DMS79 (cell line): ENCODE results near the gene PLCB4.

ENCODE experiments used
- DNase-seq: peaks from one replicate; lab custom pipeline; 2025; lab: John Stamatoyannopoulos, UW

PLCB4 gene

DNA sequence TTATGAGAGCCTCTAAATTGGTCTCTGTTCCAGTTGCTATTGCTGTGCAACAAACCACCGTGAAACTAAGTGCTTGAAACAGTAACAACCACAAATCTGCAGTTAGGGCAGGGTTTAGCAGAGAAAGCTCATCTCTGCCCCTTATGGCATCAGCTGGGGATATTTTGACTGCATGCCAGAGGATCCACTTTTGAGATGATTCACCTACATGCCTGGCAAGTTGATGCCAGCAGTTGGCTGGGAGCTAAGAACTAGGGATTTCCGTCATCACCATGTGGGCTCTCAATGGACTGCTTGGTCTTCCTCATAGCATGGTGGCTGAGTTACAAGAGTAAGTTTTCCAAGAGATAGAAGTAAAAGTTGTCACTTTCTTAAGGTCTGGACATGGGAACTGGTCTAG is 35.1 kb downstream of the PLCB4 start:
- DNase-seq: no peak

DNA sequence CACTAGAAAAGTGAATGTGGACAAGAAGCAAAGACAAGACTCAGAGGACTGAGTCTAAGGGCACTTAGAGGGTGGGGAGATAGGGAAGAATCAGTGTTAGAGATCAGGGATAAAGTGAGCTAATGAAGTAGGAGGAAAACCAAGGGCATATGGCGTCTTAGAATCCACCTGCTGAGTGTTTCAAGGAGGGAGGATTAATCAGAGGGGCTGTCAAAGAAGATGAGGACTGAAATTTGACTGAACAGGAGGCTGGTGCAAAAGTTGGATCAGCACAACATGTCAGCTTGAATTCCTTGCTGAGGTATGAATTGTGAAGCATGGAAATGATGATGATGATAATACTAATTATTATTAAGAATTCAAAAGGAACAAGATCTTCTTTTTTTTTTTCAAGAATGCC is 39.4 kb downstream of the PLCB4 start:
- no peak for DNase-seq

DNA sequence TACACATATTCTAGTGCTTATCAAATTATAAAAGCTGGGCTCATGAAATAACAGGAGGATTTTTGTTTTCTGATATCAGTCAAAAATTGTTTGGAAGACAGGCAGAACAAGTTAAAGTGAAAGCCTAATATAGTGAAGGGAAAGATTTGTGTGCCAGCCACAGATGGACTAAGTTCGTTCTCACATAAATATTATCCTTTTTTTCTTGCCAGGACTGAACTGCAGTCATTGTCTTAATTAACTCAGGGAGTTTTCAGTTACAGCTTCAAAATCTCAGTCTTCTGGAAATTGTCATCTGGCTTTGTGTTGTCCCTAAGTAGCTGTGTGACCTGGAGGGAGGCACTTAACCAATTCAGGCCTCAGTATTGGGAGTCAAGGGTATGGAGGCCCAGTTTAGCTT is 40.7 kb downstream of the PLCB4 start:
- DNase-seq: no peak

DNA sequence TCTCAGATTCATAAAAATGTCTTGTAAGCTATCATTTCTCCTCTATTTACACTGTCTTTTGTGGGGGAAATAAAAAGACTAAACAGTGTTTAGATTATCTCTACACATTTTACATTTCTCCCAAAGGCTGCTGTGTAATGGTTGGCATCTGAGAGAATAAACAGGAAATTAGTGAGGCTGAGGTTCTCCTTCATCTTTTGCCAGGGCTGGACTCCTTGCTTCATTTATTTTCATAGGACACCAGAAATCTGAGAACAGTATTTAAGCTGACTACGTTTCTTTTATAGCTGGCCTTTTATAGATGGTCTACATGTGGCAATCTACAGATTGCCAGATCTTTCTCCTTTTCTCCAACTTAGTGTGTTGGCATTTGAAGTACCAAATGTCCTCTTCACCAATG is 41.5 kb downstream of the PLCB4 start:
- no peak for DNase-seq

DNA sequence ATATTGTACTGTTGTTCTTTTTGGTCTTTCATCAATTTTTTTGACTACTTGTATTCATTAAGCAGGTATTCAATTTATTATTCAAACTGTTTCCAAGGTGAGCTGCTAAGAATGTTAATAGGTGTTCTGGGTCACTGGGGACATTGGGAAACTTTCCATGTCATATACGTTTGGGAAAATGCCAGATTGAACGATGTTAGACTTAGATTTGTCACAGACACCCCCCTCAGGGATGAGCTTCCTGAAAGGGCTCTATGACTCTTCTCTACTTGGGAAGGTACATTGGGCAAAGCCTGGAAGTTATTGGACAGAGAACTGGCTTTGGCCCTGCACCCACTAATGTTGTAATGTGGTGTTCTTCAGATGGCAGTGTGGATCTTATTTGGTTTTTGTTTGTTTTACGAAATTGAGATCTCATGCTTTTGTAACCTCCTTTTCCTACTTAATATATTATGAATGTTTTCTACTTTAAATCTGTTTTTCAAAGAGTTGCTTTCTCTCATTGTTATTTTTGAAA is 42.1 kb downstream of the PLCB4 start:
- DNase-seq: no peak

DNA sequence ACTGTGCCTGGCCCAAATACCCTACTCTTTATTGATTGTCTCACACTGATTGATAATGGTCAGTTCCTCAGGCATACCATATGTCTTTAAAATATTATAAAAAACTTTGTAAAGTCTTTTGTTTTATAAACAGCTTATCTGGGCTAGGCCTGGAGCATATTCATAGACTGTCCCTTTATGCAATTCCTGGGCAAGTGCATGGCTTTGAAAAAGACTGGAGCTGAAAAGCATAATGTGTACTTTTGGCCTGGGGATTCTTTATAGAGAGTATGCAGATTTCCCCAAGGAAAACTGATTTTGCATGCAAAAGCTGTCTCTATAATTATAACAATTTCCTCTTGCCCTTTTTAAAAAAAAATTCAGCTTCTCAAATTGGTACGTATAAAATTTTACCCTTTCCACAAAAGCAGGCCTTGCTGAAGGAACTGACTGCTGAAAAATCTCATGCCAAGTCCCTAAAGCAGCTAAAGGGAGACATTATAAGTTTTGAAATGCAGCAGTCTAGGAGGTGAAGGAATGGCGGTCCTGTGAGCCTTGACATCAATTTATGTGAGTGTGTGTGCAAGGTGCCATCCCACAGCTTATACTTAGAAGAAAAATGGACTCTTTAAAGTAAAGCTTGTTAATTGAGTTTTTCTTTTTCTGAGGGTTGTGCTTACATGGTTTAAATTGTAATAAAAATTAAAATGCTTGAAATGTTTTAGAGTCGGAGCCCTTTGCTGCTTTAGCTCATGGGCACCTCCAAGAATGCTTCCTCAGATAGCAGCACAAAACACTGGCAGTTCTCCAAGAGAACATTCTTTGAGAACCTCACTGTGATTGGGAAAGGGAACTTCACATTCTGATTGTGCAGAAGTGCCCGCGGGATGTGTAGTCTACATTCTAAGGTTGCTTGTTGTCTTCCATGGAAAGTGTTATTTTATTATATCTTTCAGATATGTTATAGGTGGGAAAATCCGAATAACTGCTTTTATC is 43.9 kb downstream of the PLCB4 start:
- no peak for DNase-seq

DNA sequence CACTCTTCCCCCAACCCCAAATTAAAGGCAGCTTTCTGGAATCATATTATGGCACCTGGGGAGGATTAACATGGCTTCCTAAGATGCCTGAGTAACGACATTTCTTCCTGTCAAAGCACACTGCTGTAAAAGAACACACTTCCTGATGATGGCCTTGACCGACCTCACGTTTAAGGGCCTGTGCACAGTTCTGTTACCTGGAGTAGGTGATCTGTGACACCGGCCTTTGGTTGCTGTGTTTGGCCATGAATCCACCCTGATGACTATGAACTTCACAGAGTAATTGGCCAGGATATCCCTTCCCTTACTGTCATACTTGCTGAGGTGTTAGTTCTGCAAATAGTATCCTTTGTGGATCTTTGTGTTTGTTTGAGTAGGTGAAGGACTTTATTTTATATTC is 45.8 kb downstream of the PLCB4 start:
- DNase-seq: no peak

DNA sequence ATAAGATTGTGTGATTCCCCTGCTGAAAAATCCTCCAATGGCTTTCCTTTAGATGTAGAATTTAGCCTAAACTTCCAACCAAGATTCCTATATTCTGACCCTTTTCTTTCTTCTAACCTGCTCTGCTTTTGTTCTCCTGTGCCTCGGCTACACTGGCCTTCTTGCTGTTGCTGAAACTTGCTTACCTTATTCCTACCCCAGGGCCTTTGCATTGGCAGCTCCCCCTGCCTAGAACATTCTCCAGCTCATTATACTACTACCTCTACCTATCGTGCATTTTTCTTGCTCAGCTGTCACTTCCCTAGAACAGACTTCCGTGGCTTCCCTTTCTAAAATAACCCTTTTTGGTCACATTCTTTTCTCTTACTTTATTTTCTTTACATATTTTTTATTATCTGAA is 48.7 kb downstream of the PLCB4 start:
- DNase-seq: no peak

DNA sequence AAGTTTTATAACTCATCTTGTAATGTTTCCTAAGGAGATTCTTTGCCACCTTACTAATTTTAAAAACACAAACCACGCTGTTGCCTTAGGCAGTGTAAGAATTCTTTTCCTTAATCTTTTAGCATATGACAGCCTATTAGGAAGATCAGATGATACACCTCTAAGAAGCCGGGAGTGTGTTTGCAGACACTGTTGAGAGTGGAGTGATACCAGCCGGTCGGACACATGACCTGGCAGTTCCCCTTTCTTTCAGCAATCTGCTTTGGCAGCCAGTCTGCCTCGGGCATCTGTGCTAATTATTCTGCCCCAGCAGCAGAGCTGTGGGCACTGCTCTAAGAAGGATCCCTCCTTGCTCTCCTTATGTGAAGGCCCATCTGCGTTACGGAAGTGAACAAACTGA is 50.9 kb downstream of the PLCB4 start:
- DNase-seq: no peak

DNA sequence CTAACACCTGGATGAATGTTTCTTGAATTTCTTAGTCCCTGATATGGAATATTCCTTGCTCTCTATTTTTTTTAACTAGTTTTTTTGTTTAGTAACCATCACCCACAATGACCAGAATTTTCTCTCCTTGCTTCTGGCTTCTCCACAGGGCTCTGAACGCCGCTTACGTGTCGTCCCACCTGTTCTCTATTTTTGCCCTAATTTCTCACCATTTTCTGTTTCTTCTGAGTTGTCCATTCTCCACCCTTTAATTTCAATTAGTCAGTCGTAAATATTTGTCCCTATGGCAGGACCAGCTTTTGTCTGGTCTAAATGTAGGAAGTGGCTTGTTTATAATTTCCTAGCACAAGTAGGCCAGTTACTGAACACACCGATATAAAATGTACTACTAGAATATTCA is 52.3 kb downstream of the PLCB4 start:
- DNase-seq: no peak

DNA sequence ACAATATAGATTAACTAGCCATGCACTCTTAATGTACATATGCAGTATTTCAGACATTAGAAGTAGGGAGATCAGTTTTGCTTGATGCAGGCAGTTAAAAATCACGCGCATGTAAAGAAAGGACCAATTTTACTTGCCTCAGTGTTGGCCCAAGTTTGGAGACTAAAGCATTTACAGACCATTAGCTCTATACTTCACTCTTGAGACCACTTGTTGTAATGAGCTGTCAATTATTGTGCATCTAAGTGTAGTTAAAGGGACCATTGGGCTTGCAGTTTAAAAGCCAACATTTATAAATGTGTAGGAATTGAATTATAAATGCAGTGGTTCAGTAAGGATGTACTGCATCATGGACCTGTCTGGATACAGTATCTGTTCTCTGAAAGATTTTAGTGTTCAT is 53.7 kb downstream of the PLCB4 start:
- no peak for DNase-seq

DNA sequence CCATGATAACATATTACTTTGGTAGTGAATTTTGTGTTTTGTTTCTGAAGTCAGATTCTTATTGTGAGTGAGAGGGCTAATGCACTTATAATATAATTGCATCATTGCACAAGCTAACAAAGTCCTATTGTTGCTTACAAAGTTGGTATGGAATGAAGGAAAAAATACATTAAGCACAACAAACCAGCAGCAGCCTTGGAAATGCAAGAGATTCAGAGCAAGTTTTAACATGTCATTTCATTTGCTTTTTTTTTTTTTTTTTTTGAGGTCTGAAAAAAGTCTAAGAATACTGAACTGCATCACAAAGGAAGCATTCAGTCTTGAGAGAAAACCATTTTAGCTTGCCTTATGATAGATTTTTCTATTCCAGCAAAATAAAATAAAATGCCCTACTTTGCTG is 57.6 kb downstream of the PLCB4 start:
- no peak for DNase-seq

DNA sequence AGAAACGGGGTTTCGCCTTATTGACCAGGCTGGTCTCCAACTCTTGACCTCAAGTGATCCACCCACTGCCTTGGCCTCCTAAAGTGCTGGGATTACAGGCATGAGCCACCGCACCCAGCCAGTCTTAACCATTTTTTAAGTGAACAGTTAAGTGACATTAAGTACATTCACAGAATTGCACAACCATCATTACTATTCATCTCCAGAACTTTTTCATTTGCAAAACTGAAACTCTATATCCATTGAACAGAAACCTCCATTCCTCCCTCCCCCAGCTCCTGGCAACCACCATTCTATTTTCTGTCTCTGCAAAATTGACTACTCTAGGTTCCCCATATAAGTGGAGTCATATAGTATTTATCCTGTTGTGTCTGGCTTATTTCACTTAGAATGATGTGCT is 59.7 kb downstream of the PLCB4 start:
- DNase-seq: no peak

DNA sequence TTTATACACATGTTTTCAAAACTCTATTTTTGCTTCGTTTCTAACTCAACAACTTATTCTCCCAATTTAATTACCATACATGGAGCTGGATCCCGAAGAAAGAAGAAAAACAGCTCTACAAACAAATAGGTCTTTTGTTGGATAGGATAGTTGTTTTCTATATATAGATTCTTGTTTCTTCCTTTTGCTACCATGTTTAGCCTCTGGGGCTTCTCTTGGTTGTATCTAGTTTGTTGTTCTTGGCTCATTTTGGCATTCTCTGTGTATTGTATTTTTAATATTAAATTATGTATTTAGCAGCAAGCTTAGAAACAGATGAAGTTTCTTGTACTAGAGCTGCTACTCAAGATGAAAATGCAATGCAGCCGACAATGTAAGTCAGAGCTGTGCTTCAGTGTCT is 60.9 kb downstream of the PLCB4 start:
- no peak for DNase-seq

DNA sequence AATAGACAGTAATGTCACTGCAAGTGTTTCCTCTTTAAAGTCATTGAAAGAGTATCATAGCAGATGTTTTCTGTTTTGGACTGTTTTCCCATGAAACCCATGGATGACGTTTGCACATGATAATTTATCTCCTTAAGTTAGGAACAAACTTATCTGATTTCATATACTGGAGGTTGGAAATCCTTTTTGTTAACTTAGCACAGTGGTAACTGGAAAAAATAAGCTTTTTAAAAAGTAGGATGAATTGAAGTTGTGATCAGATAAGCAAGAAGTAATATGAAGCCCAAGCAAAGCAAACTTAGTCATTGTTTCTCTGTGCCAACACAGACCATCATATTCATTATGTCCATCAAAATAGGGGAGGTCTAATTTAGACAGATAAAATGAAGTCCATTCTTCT is 61.6 kb downstream of the PLCB4 start:
- no peak for DNase-seq

DNA sequence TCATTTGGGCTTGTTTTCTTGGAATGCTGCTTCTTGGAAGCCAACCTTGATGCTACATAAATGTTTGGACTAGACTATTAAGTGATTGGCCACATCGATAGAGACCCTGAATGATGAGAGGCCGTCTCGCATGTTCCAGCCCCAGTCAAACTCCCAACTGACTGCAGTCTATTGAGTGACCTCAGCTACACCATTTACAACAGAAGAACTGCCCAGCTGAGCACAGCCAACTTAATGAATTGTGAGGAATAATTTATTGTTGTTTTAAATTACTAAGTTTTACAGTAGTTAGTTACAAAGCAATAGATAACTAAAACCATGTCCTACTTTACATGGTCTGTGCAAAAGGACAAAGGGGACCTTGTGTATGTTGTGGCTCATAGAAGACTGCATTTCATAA is 63.0 kb downstream of the PLCB4 start:
- no peak for DNase-seq

DNA sequence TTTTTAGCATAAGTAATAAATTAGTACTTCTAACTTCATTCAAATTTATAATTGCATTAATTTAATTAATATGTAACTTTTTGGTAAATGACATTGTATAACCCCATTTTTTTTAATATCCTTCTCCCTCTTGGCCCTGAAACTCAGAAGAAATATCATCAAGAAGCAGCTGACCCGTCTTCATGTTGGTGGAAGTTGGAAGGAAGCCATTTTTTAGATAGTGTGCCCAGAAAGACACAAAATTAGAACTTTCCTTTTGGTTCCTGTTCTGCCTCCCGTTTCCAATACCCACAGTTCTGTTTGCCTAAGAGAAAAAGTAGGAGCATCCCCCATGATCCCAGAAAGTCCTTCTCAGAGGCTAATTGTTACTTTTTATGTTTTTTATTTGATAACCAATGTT is 65.5 kb downstream of the PLCB4 start:
- no peak for DNase-seq

DNA sequence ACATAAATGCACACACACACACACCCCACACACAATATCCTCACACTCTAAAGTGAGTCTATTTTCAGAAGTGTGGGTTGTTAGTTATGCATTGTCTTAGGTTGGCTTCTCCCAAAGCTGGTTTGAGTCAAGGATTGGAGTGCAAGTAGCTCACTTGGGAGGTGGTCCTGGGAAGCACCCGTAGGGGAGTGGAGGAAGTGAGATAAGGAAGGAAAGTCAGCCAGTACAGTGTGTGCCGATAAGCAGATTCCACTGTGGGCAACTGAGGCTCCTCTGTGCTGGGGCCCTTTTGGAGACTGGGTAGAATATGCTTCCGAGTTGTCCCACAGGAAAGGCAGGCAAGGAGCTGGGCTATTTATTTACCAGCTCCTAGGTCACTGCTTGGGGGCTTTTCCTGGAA is 67.2 kb downstream of the PLCB4 start:
- DNase-seq: no peak

DNA sequence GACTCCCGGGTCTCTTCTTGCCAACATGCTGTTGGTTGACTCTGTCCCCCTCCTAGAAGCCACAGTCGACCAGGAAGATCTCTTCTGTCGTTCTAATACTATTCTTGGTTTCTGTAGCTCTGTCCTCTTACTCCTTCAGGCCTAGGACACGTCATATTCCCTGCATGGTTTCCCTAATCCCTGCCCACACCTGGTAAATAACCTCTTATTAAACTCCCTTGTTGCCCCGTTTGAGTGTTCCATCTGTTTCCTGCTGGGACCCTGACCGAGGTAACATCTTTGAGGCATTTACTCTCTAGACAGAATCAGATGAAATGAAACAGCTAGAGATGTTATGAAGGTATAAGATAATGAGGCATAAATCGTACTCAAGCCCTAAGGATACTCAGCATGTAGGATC is 68.1 kb downstream of the PLCB4 start:
- no peak for DNase-seq

DNA sequence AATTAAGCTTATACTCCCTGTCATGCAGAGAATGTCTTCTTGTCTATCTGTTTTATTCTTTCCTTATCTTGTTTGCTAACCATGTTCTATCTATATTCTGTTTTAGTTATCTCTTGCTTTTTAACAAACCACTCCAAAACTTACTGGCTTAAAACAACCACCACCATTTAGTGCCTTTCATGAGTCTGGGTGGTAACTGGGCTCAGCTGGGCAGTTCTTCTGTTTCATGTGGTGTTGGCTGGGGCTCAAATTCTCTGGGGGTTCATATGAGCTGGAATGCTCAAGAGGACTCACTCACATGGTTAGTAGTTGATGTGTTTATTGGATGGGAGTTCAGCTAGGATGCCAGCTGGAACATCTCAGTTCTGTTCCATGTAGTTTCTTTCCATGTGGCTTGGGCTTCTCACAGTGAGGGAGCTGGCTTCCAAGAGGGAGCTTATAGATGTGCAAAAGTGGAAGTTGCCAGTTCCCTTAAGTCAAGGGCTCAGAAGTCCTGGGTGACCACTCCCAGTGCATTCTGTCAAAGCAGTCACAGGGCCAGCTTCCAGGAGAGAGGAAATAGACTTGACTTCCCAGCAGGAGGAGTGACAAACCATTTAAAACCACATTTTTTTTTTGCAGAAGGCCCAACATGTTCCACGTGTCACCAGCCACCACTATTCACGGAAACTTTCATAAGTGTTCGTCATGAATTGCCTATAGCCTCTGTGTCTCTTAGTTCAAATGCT is 70.4 kb downstream of the PLCB4 start:
- DNase-seq: no peak

DNA sequence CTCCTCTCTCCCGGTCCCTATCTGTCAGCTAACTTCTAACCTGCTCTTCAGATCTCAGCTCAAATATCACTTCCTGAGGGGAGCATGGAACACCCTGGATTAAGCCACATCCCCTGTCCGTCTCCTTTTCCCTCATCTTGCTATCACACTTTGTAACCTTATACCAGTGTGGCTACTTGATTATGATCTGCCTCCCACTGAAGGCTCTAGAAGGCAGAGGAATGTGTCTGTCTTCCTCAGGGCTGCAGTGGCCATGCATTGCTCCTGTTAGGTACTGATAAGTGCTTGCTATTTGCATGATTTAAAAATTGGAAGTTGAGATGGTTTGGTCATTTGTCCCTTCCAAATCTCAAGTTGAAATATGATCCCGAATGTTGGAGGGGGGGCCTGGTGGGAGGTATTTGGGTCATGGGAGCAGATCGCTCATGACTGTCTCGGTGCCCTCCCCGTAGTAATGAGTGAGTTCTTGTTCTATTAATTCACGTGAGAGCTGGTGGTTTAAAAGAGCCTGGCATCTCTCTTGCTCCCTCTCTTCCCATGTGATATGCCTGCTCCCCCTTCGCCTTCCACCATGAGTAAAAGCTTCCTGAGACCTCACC is 71.4 kb downstream of the PLCB4 start:
- no peak for DNase-seq

DNA sequence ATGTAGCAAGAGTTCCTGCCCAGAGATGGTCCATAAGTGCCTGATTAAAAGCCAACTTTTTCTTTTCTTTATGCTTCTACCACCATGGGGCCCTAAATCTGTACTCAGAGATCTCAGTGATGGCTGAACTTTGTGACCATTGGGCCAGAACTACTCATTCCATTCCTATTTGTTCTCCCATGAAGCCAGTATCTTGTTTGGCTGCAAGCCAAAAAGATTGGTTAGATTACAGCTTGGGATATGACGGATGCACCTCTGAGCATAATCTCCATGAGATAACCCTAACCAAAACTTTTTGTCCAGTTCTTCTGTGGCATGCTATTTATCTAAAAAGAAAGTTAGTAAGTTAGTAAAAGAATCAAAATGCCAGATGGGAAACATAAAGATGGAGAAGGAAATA is 72.2 kb downstream of the PLCB4 start:
- no peak for DNase-seq

DNA sequence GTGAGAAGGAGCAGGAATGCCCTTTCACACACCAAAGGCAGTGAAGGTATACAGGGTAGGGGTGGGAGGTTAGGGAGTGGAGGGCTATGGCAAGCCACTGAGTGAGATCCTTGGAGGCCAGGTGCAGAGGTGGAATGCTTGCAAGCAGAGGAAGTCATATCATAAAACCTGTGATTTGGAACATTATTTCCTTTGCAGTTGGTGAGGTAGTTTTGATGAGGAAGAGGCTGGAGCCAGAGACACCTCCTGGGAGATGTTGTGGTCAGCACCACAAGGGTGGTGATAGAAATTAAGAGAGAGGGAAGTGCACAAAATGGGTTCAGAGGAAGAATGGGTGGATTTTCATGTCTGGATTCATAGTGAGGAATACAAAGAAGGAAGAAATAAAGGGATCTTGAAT is 73.0 kb downstream of the PLCB4 start:
- DNase-seq: no peak
